HEK293T (cell line): ENCODE measurements around the gene TLE1.

Source experiments
- FOXK2 ChIP-seq: fragments of 450-650 bp; IDR thresholded peaks from 2 replicates; pipeline ENCODE4 v1.6.1; 2016; ENCODE audit warnings: mild to moderate bottlenecking
- SP1 ChIP-seq: fragments of 450-650 bp; IDR thresholded peaks from 2 replicates; pipeline ENCODE4 v1.6.1; 2017
- SUZ12 ChIP-seq: fragments of 450-650 bp; IDR thresholded peaks from 2 replicates; pipeline ENCODE4 v1.6.1; 2016; ENCODE audit warnings: mild to moderate bottlenecking

DNA sequence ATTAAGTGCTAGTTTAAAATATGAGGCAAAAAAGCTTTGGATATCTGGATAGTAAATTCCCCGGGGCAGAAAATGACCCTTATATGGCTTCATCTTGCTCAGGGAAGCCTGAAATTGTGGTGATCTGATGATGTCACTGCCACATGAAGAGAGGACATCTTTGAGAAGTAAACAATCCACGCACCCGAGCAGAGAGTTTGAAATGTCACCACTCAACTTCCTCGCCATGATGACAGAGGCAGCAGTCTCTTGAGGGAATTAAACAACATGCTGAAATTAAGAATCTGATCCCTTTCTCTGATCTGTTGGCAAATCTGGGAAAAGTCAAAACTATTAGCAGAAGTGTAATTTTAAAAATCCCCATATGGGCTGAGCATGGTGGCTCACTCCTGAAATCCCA, 110.0 kb downstream of the TLE1 start:
- TF ChIP-seq FOXK2: no peak
- TF ChIP-seq SUZ12: no peak
- TF ChIP-seq SP1: no peak
